ENCODE measurements around the gene SDCCAG8.

GRCh38 chr1:243349128-243349527, 93.3 kb downstream of the SDCCAG8 start:
- TF ChIP-seq EZH2 (IDR thresholded peaks at IDR 0.05; ENCODE audit: low read length, unreplicated experiment), result no peak
- TF ChIP-seq, protein P1, sequence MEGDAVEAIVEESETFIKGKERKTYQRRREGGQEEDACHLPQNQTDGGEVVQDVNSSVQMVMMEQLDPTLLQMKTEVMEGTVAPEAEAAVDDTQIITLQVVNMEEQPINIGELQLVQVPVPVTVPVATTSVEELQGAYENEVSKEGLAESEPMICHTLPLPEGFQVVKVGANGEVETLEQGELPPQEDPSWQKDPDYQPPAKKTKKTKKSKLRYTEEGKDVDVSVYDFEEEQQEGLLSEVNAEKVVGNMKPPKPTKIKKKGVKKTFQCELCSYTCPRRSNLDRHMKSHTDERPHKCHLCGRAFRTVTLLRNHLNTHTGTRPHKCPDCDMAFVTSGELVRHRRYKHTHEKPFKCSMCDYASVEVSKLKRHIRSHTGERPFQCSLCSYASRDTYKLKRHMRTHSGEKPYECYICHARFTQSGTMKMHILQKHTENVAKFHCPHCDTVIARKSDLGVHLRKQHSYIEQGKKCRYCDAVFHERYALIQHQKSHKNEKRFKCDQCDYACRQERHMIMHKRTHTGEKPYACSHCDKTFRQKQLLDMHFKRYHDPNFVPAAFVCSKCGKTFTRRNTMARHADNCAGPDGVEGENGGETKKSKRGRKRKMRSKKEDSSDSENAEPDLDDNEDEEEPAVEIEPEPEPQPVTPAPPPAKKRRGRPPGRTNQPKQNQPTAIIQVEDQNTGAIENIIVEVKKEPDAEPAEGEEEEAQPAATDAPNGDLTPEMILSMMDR (conservative IDR thresholded peaks at IDR 0.05; ENCODE audit: low read depth, low read length), result no peak
- TF ChIP-seq EZH2phosphoT487 (IDR thresholded peaks at IDR 0.05; ENCODE audit: borderline replicate concordance, low read length), result no peak
